Activated naive CD8-positive, alpha-beta T cell (primary cell): ENCODE results near the gene MTHFSD.
A peak's percentile ranks its signal among the peaks of the same experiment; 100 is the strongest.

Experiments
- H3K27ac Mint-ChIP-seq: one replicate; pipeline ENCODE4 v1.8.0; 2021; ENCODE audit warnings: mixed read lengths
- H3K27me3 Mint-ChIP-seq: one replicate; pipeline ENCODE4 v1.8.0; 2021; ENCODE audit warnings: mixed read lengths
- H3K36me3 Mint-ChIP-seq: one replicate; pipeline ENCODE4 v1.8.0; 2021; ENCODE audit warnings: mixed read lengths
- H3K4me1 Mint-ChIP-seq: one replicate; pipeline ENCODE4 v1.8.0; 2021; ENCODE audit warnings: low read depth, mixed read lengths
- H3K4me3 Mint-ChIP-seq: one replicate; pipeline ENCODE4 v1.8.0; 2021; ENCODE audit warnings: mild to moderate bottlenecking, mixed read lengths
- H3K9me3 Mint-ChIP-seq: one replicate; pipeline ENCODE4 v1.8.0; 2021; ENCODE audit warnings: low read depth, mixed read lengths

Gene MTHFSD, protein sequence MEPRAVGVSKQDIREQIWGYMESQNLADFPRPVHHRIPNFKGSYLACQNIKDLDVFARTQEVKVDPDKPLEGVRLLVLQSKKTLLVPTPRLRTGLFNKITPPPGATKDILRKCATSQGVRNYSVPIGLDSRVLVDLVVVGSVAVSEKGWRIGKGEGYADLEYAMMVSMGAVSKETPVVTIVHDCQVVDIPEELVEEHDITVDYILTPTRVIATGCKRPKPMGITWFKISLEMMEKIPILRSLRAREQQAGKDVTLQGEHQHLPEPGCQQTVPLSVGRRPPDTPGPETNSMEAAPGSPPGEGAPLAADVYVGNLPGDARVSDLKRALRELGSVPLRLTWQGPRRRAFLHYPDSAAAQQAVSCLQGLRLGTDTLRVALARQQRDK

DNA sequence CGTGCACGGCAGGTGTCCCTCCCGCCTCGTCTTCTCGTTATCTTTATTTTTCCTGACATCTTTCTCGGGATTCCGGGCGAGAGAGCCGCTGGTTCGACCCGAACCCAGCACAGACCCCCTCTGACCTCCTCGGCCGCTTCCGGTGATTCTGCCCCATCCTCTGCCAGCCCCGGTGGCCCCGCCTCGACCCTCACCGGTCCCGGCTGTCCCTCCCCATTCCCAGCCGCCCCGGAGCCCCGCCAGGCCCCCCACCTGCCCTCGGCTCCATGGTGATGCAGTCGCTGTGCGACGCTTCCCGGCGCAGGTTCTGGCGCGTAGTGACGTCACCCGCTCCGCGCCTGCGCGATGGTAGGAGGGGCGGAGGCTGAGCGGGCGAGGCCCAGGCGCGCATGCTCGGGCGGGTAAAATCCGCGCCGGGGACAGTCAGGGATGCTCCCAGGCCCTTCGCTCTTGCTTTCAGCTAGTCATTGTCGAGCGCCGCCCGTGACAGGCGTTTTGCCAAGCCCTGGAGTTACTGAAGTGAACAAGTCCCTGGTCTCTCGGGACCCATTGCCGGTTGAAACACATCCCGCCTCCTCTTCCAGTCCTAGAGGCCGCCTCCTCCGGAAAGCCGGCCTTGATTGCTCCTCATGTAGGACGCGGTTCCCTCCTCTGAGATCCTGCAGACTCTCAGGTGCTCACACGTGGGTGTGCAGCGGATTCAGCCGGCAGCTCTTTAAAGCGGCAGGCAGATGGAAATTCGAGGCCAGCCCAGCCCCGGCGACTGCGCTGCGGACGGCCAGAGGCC is at the start of gene MTHFSD:
TSS of gene MTHFSD (minus strand) at position 319 of the 787 bp plus-strand sequence. CDS start at position 268, 51 bp downstream.
- peaks cover 20% of the 10 kb centered on the region for H3K4me1 Mint-ChIP-seq
- H3K4me3 Mint-ChIP-seq, result peak within 1 kb of the TSS; percentile 95
- peaks cover 3% of the 10 kb centered on the region for H3K27me3 Mint-ChIP-seq
- H3K27ac Mint-ChIP-seq, result peak within 1 kb of the TSS; percentile 97
- H3K36me3 Mint-ChIP-seq, result peaks cover 2% of the 10 kb centered on the region
- H3K9me3 Mint-ChIP-seq, result no peaks in the 10 kb centered on the region

DNA sequence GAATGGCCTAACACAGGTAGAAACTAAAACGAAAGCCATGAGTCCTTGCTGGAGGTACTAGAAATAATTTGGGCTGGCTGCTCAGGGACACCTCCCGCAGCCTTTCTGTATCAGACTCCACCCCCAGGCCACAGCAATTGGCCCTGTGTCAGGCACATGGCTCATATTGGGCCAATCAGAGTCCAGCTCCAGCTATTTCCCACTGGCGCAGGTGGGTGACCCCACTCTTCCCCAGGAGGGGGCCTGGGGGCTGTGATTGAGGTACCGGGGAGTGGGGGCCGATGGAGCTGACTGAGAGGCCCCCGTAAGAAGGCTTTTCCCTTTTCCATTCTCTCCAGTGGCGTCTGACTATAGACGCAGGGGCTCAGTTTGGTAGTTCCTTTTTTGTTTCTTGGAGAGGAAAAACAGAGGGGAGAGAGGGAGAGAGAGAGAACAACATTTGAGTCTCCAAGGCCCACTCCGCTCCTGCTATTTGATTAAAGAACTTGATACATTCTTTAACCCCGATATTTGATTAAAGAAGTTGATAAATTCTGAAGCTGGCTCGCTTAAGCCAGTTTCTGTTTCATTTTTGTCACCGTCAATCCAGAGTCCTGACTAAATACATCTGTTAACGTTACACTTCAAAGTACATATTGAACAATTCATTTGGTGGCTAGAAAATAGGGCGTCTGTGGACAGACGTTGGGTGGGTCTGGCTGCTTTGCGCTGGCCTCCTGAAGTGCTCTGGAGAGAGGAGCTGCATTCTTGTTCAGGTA is 49.6 kb upstream of the MTHFSD start:
- H3K36me3 Mint-ChIP-seq, result no peaks in the 10 kb centered on the region
- peaks cover 21% of the 10 kb centered on the region for H3K27me3 Mint-ChIP-seq
- peaks cover 15% of the 10 kb centered on the region for H3K4me1 Mint-ChIP-seq
- no peak overlapping the region for H3K27ac Mint-ChIP-seq
- H3K4me3 Mint-ChIP-seq, result peak overlapping the region; percentile 87
- H3K9me3 Mint-ChIP-seq, result peaks cover 4% of the 10 kb centered on the region

DNA sequence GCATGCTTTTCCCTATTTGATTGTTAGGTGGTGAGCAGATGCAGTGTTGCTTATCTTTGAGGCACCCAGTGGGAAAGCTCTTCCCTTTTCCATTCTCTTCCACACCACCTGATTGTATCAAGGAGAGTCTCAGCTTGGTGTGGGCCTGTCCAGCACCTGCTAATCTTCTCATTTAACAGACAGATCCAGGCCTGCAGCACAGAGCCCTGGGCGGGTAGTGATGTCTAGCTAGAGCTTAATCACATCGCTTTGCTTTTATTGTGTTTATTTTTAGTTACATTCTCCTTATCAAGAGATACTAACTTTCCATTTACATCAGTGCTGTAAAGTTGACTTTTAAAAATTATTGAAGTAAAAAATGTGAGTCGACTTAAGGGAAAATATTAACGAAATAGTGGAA is 47.5 kb upstream of the MTHFSD start:
- Mint-ChIP-seq H3K9me3 (peaks cover 4% of the 10 kb centered on the region), H3K27ac (no peak overlapping the region), H3K27me3 (peaks cover 22% of the 10 kb centered on the region), H3K36me3 (no peaks in the 10 kb centered on the region), H3K4me3 (no peak overlapping the region), H3K4me1 (peaks cover 19% of the 10 kb centered on the region)

DNA sequence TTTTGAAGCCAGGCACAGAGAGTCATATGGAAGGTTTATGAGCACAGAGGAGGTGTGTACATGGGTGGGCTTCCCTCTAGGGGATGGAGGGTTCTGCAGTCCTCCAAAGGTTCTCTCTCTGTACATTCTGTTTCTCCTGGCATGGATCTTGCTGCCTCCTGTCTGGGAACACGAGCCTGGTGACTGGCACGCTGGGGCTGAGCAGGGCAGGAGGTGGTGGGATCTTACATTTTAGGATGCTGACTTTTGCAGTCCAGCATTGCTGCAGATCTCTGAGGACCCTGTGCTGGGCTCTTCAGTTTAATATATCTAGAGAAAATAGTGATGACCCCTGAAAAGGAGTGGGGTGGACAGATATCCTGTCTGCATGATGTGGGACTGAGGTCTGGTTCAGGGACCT is 46.3 kb upstream of the MTHFSD start:
- Mint-ChIP-seq H3K27ac (no peak overlapping the region), H3K36me3 (no peaks in the 10 kb centered on the region), H3K9me3 (peaks cover 4% of the 10 kb centered on the region), H3K27me3 (peaks cover 19% of the 10 kb centered on the region), H3K4me3 (no peak overlapping the region), H3K4me1 (peaks cover 19% of the 10 kb centered on the region)

DNA sequence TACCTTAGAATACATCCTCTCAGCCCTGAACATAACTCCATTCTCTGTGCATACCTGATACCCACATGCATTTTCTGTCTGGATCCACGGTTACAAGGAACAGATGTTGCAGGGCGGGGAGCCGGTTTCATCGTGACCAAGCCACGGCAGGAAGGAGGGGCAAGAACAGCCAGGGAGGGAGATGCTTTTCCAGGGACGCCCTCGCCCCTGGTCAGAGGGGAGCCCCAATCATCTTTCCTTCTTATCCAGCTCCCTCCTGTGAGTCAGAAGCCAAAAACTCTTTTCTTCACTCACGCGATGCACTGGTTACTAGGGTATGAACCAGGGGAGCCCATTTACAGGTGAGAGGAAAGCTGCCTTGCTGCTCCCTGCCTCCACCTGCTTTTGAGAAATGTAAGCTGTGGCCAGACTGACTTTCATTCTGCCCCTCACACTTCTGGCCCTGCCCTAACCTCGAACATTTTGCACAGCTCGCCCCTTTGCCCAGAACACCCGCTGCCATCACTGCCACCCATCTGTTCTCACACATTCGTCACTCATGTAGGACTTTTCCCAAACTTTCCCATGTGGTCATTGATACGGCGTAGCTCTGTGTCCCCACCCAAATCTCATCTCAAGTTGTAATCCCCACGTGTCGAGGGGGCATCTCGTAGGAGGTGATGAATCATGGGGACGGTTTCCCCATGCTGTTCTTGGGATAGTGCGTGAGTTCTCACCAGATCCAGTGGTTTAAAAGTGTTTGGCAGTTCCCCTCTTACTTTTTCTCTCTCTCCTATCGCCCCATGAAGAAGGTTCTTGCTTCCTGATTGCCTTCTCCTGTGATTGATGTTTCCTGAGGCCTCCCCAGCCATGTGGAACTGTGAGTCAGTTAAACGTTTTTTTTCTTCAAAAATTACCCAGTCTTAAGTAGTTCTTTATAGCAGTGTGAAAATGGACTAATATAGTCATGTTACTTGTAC is 43.9 kb upstream of the MTHFSD start:
- Mint-ChIP-seq H3K36me3 (no peaks in the 10 kb centered on the region), H3K4me3 (no peak overlapping the region), H3K9me3 (no peaks in the 10 kb centered on the region), H3K27ac (no peak overlapping the region), H3K4me1 (peaks cover 4% of the 10 kb centered on the region), H3K27me3 (peaks cover 19% of the 10 kb centered on the region)

DNA sequence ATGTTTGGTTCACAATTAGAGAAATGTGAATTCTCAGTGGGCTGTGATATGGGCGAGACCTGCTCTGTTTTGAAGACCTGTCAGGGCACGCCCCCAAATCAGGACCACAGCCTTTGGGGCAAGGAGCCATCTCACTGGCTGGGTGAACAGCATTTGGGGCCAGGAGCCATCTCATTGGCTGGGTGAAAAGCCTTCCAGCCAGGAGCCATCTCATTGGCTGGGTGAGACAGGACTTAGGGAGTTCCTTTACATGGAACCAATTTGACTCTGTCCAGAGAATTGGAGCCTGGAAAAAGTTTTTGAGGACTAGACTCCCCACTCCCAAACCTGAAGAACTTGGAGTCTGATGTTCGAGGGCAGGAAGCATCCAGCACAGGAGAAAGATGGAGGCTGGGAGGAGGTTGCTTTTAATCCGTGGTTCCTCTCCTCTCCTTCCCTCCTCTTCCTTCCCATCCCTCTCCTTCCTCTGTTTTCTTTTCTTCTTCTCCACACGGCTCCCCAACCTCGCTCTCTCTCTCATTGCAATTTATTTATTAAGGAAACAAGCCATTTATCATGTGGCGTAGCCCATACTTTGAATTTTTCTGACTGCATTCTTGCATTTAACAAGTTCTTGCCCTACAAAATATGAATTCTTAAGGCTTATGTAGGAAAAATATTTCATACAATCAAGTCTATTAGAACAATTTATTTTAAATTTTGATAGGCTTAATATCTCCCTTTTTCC is 43.0 kb upstream of the MTHFSD start:
- no peaks in the 10 kb centered on the region for H3K9me3 Mint-ChIP-seq
- no peak overlapping the region for H3K27ac Mint-ChIP-seq
- H3K27me3 Mint-ChIP-seq, result peaks cover 22% of the 10 kb centered on the region
- no peaks in the 10 kb centered on the region for H3K36me3 Mint-ChIP-seq
- H3K4me3 Mint-ChIP-seq, result no peak overlapping the region
- peaks cover 10% of the 10 kb centered on the region for H3K4me1 Mint-ChIP-seq

DNA sequence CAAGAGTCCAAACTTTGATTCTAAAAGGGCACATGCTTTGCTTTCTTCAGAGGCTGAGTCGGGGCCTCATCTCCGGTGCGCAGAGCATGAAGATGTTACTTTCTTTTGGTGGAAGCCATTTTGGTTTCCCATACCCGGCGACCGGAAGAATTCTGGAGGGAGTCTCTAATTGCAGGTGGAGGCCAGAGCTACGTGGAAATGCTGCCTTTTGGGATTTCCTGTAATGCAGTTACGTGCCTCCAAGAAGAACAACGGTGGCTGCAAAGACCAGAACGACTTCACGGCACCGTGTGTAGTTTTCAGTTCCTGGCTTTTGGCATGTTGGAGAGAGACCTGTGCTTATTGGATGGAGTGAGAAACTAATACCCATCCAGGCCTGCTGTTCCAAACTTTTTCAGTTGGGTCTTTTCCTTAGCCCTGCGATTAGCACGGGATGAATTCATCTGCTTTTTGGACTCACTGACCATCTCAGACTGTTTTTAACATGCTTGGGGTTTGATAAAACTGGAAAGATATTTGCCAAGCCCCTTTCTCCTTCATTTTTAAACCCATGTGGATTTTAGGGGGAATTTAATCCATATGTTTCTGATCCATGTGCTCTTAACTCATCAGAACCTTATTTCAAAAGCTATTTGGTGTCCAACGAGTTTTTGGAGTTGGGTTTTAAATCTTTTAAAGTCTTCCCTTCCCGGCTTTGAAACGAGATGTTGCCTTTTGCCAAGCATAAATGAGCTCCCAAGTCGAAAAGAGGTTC is 42.3 kb upstream of the MTHFSD start:
- no peaks in the 10 kb centered on the region for H3K9me3 Mint-ChIP-seq
- no peak overlapping the region for H3K4me3 Mint-ChIP-seq
- H3K4me1 Mint-ChIP-seq, result peaks cover 11% of the 10 kb centered on the region
- no peak overlapping the region for H3K27ac Mint-ChIP-seq
- H3K27me3 Mint-ChIP-seq, result peaks cover 20% of the 10 kb centered on the region
- H3K36me3 Mint-ChIP-seq, result no peaks in the 10 kb centered on the region

DNA sequence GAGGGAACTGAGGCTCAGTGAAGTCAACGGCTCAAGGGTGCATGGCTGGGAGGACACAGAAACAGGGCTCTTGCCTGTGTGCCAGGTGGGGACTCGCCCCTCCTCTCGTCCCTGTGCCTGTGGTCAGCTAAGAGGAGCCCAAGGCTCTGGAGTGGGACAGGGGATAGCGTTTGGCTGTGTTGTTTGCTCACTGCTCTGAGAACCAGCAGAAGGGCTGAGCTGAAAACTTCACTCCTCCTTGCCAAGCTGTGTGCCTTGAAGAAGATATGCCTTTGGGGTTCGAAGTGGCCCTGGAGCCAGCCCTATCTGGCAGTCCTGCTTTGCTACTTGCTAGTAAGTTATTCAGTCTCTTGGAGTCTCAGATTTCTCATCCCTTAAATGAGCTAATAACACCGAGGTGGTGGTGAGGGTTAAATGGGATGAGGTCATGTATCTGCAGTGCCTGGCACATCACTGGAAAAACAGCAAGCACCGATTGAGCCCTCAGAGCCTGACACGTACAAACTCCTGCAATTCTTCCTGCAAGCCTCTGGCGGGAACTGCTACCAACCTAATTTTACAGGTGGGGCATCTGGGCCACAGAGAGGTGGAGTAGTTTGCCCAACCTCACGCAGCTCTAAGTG is 41.1 kb upstream of the MTHFSD start:
- Mint-ChIP-seq H3K4me3 (no peak overlapping the region), H3K4me1 (peaks cover 11% of the 10 kb centered on the region), H3K9me3 (no peaks in the 10 kb centered on the region), H3K27me3 (peaks cover 23% of the 10 kb centered on the region), H3K36me3 (no peaks in the 10 kb centered on the region), H3K27ac (no peak overlapping the region)

DNA sequence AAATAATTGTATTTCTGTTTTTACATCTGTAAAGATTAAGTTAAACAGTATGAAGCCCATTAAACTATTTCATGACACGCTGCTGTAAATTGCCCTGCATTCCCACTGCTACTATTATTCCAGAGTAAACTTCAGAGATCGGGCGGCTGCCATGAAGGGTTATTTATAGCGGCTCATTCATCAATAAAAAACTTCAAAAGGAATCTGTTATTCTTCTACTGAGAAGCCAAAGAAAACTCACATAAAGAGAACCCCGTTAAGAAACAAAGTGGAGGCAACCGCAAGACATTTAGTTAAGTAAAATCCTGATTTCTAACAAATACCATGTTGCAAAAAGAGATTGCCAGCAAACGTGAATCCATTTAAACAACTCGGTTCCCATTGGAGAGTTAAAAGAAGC is 39.7 kb upstream of the MTHFSD start:
- H3K36me3 Mint-ChIP-seq, result no peaks in the 10 kb centered on the region
- H3K4me3 Mint-ChIP-seq, result no peak overlapping the region
- no peak overlapping the region for H3K27ac Mint-ChIP-seq
- peaks cover 11% of the 10 kb centered on the region for H3K4me1 Mint-ChIP-seq
- no peaks in the 10 kb centered on the region for H3K9me3 Mint-ChIP-seq
- peaks cover 23% of the 10 kb centered on the region for H3K27me3 Mint-ChIP-seq

DNA sequence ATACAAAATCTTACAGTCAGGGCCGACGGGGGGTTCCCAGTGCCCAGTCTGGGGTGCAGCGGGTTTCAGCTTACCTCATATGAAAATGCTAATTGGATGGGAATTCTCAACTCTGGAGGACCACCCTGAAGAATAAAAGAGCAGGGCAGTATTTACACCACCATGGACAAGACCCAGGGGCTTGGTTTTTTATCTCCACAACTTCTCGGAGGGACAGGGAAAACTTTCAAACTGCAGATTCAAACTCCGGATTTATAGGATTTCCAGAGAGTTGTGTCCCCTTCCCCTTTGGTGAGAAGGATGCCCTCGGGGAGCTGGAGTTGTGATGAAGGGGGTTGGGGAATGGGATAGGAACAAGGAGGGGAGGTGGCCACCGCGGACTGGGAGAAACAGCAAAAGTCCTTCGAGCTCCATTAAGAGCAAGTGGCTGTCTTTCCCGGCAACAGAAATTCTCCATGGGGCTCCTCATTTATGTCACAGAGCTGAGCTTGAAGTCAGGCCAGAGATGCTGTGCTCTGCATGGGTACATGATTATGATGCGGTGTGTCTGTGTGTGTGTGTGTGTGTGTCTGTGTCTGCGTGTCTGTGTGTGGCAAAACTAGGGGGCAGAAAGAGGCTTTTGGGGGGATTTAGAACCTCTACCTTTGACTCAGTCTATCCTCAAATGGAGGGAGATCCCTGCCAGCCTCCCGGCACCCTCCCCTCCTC is 39.0 kb upstream of the MTHFSD start:
- no peak overlapping the region for H3K27ac Mint-ChIP-seq
- no peak overlapping the region for H3K4me3 Mint-ChIP-seq
- H3K36me3 Mint-ChIP-seq, result no peaks in the 10 kb centered on the region
- peaks cover 9% of the 10 kb centered on the region for H3K4me1 Mint-ChIP-seq
- no peaks in the 10 kb centered on the region for H3K9me3 Mint-ChIP-seq
- peaks cover 21% of the 10 kb centered on the region for H3K27me3 Mint-ChIP-seq

DNA sequence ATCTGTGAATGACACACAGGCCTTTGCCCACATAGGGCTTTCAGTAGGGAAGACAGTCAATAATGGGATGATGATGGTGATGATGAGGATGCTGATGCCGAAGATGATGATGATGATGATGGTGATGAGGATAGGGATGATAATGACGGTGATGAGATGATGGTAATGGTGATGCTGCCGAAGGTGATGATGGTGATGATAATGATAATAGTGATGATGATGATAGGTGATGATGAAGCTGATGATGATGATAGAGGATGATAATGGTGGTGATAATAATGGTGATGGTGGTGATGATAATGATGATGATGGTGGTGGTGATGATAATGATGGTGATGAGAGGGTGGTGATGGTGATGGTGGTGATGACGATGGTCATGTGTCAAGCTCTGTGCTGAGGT is 36.2 kb upstream of the MTHFSD start:
- Mint-ChIP-seq H3K27ac (no peak overlapping the region), H3K4me3 (no peak overlapping the region), H3K4me1 (peaks cover 7% of the 10 kb centered on the region), H3K27me3 (peaks cover 17% of the 10 kb centered on the region), H3K36me3 (no peaks in the 10 kb centered on the region), H3K9me3 (no peaks in the 10 kb centered on the region)

DNA sequence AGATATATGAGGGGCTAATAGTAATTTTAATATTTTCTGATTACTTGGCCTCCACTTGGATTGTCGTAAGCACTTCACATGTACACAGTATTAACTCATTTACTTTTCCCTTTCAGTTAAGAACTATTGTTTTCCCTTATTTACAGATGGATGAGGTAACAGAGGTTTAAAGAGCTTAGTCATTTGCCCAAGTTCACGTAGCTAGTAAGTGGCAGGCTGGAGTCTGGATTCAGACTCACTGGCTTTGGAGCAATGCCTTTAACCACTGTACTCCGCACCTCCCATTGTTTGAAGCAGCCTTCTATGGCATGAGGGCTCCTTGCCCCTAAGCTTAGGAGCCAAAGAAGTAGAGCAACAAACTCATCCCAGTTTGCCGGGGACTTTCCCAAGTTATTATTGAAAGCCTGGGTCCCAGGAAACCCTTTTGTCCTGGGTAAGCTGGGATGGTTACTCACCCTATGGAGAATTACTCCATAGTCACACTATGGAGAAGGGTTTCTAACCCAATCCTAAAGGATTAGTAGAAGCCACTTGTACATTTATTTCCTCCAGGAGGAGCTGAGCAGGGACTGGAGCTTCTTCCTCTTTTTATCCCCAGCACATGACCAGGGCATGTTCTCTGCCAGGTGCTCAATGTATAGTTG is 35.6 kb upstream of the MTHFSD start:
- H3K27me3 Mint-ChIP-seq, result peaks cover 17% of the 10 kb centered on the region
- no peaks in the 10 kb centered on the region for H3K9me3 Mint-ChIP-seq
- H3K4me1 Mint-ChIP-seq, result peaks cover 7% of the 10 kb centered on the region
- H3K27ac Mint-ChIP-seq, result no peak overlapping the region
- H3K36me3 Mint-ChIP-seq, result no peaks in the 10 kb centered on the region
- no peak overlapping the region for H3K4me3 Mint-ChIP-seq
